Activated CD8-positive, alpha-beta memory T cell treated with anti-CD3 and anti-CD28 coated beads, Interleukin-2, amount 10 ng/mL, durations not matched to agents 7 days and 5 days (primary cell): ENCODE measurements around the gene MRPL57. TPM values are rescaled to one million over a fixed set of nuclear protein-coding genes. Genes with fewer than 3 reads are reported as not detected.
"Not testable (repeated sequence)": the region's sequence is repeated elsewhere in the genome, so short reads cannot be mapped to it uniquely, and the experiment has no call there.

Experiments used
- ATAC-seq: fragments of 150-1000 bp; cut with Tn5 transposase; one replicate; pipeline ENCODE4 v1.10.0; 2021; ENCODE audit warnings: moderate library complexity
- CTCF ChIA-PET: fragments of 350-600 bp; sonication (Branson Sonifier 250); formaldehyde crosslinking; loops from one replicate; lab custom pipeline; 2021; ENCODE audit warnings: antibody characterized with exemption; lab: Charles Lee
- DNase-seq: peaks from one replicate; pipeline ENCODE4 v3.0.0-alpha.2; 2020
- H3K27ac Mint-ChIP-seq: one replicate; pipeline ENCODE4 v1.8.0; 2021; ENCODE audit warnings: mild to moderate bottlenecking, mixed read lengths
- H3K27me3 Mint-ChIP-seq: one replicate; pipeline ENCODE4 v1.8.0; 2021; ENCODE audit warnings: mixed read lengths
- H3K36me3 Mint-ChIP-seq: one replicate; pipeline ENCODE4 v1.8.0; 2021; ENCODE audit warnings: mild to moderate bottlenecking, mixed read lengths
- H3K4me1 Mint-ChIP-seq: one replicate; pipeline ENCODE4 v1.8.0; 2021; ENCODE audit warnings: mixed read lengths
- H3K4me3 Mint-ChIP-seq: one replicate; pipeline ENCODE4 v1.8.0; 2021; ENCODE audit warnings: mild to moderate bottlenecking, moderate library complexity, mixed read lengths
- H3K9me3 Mint-ChIP-seq: one replicate; pipeline ENCODE4 v1.8.0; 2022; ENCODE audit warnings: low read depth, mixed read lengths
- total RNA-seq, 2 experiments: library from RNA; stranded (reverse); gene quantifications; one replicate each; pipeline ENCODE4 v1.2.3, GENCODE V29; 2021

The MRPL57 gene
- total RNA-seq: 10 to 100 TPM; 22.5 to 23.5 TPM

DNA sequence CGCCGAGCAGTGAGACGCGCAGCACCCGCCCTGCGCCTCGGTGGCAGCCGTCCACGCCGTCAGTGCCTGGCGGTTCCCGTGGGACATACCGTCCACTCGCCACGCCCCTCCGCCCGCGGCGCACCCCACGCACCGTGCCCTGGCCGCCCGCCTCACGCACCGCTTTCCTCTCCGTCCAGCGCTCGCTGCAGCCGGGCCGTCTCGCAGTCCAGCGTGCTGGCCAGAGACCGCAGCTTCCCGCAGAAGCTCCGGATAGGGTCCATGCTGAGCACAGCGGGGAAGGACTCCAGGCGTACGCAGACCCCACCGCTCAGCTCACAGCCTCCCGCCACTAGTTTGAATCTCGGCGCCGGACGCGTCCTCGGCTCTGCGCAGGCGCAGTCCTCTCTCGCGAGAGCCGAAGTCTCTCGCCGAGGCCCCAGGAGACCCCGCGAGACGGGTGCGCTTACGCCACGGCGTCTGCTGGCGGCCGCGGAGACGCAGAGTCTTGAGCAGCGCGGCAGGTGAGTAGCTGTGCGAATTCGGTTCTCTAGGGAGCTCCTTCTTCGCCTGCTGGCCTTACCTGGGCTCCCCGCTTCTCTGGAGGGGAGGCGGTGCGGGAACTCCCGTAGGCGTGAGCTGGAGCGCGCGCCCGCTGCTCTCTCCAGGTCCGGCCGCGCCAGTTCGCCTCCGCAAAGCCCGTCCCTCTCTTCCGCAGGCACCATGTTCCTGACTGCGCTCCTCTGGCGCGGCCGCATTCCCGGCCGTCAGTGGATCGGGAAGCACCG, at the start of gene MRPL57, which contains the start of gene SKA3:
TSS of gene MRPL57 (plus strand) at position 444 of the 767 bp plus-strand sequence. CDS start at position 703, 259 bp downstream.
TSS of gene SKA3 (minus strand) at position 338 of the 767 bp plus-strand sequence. CDS start at position 263, 75 bp downstream.
- peak within 1 kb of the TSS; percentile 99 for H3K4me3 Mint-ChIP-seq

DNA sequence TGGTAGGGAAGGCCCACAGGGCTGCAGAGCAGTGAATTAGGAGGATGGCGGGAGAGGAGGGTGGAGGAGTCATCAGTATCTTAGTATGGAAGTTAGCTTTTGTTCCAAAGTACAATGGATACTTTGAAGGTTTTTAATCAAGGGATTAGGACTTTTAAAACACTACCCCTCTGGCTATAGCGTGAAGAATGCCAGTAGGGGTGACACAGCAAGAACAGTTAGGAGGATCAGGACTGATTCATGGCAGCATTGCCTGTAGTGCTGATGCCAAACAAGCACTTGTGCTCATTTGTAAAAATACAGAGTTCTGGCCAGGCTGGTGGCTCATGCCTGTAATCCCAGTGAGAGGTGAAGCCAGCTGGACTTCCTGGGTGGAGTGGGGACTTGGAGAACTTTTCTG, 46.3 kb upstream of the MRPL57 start:
- ATAC-seq: no peak
- Mint-ChIP-seq H3K4me1 (no peaks in the 10 kb centered on the region), H3K4me3 (no peak overlapping the region), H3K36me3 (no peaks in the 10 kb centered on the region), H3K27me3 (peaks cover 16% of the 10 kb centered on the region), H3K27ac (no peak overlapping the region), H3K9me3 (no peaks in the 10 kb centered on the region)
- DNase-seq: no peak
- CTCF ChIA-PET: interaction anchor here (1.1 to 1.7 kb wide), 3 partner anchors 12 to 347 kb away, joined by 3 read pairs; no protein-coding TSS in a partner anchor

More for the DNA sequence above, at the start of gene MRPL57, which contains the start of gene SKA3:
- peak; percentile 96 for DNase-seq
- CTCF ChIA-PET: interaction anchor here (0.8 to 2.6 kb wide), 14 partner anchors 8 to 301 kb away, joined by 3 to 18 read pairs (median 4); partner anchors contain the start of genes XPO4 and ZDHHC20
- H3K4me1 Mint-ChIP-seq: peaks cover 37% of the 10 kb centered on the region
- H3K27ac Mint-ChIP-seq: peak within 1 kb of the TSS; percentile 97
- peaks cover 14% of the 10 kb centered on the region for H3K36me3 Mint-ChIP-seq
- no peaks in the 10 kb centered on the region for H3K9me3 Mint-ChIP-seq
- H3K27me3 Mint-ChIP-seq: no peaks in the 10 kb centered on the region
- peak; percentile 95 for ATAC-seq

DNA sequence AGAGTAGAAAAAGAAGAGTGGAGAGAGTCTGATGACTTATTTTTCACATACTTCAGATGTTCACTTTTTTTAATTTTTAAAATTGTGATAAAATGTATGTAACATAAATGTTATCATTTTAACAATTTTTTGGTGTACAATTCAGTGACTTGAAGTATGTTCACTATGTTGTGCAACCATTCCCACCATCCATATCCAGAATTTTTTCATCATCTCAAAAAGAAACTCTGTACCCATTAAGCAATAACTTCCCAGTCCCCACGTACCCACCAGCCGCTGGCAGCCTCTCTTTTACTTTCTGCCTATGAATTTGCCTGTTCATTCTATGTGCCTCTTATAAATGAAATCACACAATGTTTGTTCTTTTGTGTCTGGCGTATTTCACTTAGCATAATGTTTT, 43.4 kb upstream of the MRPL57 start:
- CTCF ChIA-PET: interaction anchor here (0.8 kb wide), 1 partner anchor 20 kb away, joined by 3 read pairs; no protein-coding TSS in a partner anchor
- no peak for ATAC-seq
- H3K9me3 Mint-ChIP-seq: no peaks in the 10 kb centered on the region
- DNase-seq: no peak
- peaks cover 20% of the 10 kb centered on the region for H3K27me3 Mint-ChIP-seq
- no peaks in the 10 kb centered on the region for H3K4me1 Mint-ChIP-seq
- no peak overlapping the region for H3K27ac Mint-ChIP-seq
- H3K36me3 Mint-ChIP-seq: no peaks in the 10 kb centered on the region
- no peak overlapping the region for H3K4me3 Mint-ChIP-seq

DNA sequence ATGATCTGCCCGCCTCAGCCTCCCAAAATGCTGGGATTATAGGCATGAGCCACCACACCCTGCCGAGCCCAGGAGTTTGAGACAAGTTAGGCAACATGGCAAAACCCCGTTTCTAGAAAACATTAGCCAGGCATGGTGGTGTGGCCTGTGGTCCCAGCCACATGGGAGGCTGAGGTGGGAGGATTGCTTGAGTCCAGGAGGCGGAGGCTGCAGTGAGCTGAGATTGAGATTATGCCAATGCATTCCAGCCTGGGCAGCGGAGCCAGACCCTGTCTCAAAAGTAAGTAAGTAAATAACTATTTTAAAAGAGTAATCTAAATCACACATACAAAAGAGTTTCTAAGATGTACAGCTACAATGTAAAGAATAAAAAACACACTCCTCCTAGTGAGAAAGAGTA, 42.0 kb upstream of the MRPL57 start:
- Mint-ChIP-seq H3K36me3 (no peaks in the 10 kb centered on the region), H3K9me3 (no peaks in the 10 kb centered on the region), H3K27ac (no peak overlapping the region), H3K4me1 (peaks cover 5% of the 10 kb centered on the region), H3K27me3 (peaks cover 24% of the 10 kb centered on the region), H3K4me3 (no peak overlapping the region)
- ATAC-seq (no peak), DNase-seq (no peak)
- CTCF ChIA-PET: no interaction called here

DNA sequence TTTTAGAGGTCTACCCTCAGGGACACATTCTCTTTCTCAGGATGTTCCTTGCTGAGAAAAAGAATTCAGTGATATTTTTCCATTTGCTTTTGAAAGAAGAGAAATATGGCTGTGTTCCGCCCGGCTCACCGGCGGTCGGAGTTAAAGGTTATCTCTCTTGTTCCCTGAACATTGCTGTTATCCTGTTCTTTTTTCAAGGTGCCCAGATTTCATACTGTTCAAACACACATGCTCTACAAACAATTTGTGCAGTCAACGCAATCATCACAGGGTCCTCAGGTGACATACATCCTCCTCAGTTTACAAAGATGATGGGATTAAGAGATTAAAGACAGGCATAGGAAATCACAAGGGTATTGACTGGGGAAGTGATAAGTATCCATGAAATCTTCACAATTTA, 40.6 kb upstream of the MRPL57 start:
- H3K27me3 Mint-ChIP-seq: peaks cover 24% of the 10 kb centered on the region
- DNase-seq, CTCF ChIA-PET, H3K4me3 Mint-ChIP-seq, H3K9me3 Mint-ChIP-seq, H3K27ac Mint-ChIP-seq, ATAC-seq, H3K36me3 Mint-ChIP-seq: not testable (repeated sequence)
- peaks cover 13% of the 10 kb centered on the region for H3K4me1 Mint-ChIP-seq

DNA sequence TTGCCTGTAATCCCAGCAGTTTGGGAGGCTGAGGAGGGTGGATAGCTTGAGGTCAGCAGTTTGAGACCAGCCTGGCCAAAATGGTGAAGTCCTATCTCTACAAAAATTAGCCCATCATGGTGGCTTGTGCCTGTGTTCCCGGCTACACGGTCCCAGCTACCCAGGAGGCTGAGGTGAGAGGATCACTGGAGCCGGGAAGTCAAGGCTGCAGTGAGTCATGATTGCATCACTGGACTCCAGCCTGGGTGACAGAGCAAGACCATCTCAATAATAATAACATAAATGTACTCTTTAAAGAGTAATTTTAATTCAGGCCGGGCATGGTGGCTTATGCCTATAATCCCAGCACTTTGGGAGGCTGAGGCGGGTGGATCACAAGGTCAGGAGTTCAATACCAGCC, 38.8 kb upstream of the MRPL57 start:
- Mint-ChIP-seq H3K4me1 (peaks cover 24% of the 10 kb centered on the region), H3K27me3 (peaks cover 21% of the 10 kb centered on the region), H3K36me3 (peaks cover 12% of the 10 kb centered on the region), H3K9me3 (no peaks in the 10 kb centered on the region), H3K27ac (no peak overlapping the region), H3K4me3 (no peak overlapping the region)
- ATAC-seq (no peak), DNase-seq (no peak)
- CTCF ChIA-PET: interaction anchor here (1.0 to 1.7 kb wide), 4 partner anchors 18 to 340 kb away, joined by 3 to 6 read pairs (median 3); no protein-coding TSS in a partner anchor

DNA sequence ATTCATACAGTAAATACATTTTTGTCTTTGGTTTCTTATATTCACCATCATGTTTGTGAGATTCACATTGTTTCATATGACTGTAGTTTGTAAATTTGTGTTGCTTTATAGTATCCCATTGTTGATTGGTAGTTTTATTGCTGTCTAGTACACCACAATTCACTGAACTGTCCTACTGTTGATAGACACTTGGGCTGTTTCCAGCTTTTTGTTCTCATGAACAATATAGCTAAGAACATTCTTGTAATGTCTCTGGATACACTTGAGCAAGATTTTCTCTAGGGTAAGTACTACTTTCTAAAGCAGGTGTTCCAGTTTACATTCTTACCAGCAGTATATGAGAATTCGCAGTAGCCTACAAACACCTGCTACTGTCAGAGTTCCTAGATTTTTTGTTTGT, 37.9 kb upstream of the MRPL57 start:
- peaks cover 13% of the 10 kb centered on the region for H3K27me3 Mint-ChIP-seq
- CTCF ChIA-PET: interaction anchor here (1.0 kb wide), 1 partner anchor 39 kb away, joined by 3 read pairs; no protein-coding TSS in a partner anchor
- ATAC-seq (no peak), DNase-seq (no peak)
- peaks cover 33% of the 10 kb centered on the region for H3K4me1 Mint-ChIP-seq
- no peaks in the 10 kb centered on the region for H3K9me3 Mint-ChIP-seq
- H3K27ac Mint-ChIP-seq: no peak overlapping the region
- H3K4me3 Mint-ChIP-seq: peak overlapping the region; percentile 33
- peaks cover 20% of the 10 kb centered on the region for H3K36me3 Mint-ChIP-seq

DNA sequence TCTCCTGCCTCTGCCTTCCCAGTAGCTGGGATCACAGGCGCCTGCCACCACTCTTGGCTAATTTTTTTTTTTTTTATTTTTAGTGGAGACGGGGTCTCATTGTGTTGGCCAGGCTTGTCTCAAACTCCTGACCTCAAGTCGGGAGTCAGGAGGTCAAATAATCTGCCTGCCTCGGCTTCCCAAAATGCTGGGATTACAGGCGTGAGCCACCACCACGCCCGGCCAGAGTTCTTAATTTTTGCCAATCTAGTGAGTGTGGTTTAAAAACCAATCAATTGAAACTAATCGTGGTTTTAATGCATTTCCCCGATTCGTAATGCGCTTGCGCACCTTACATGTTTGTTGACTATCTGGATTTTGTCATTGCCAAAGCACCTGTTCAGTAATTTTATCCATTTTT, 37.1 kb upstream of the MRPL57 start:
- Mint-ChIP-seq H3K4me1 (peaks cover 37% of the 10 kb centered on the region), H3K36me3 (peaks cover 23% of the 10 kb centered on the region), H3K27me3 (peaks cover 11% of the 10 kb centered on the region), H3K27ac (peak overlapping the region; percentile 97), H3K4me3 (peak overlapping the region; percentile 99), H3K9me3 (no peaks in the 10 kb centered on the region)
- DNase-seq (no peak), ATAC-seq (no peak)
- CTCF ChIA-PET: interaction anchor here (0.7 kb wide), 1 partner anchor 190 kb away, joined by 3 read pairs; no protein-coding TSS in a partner anchor

DNA sequence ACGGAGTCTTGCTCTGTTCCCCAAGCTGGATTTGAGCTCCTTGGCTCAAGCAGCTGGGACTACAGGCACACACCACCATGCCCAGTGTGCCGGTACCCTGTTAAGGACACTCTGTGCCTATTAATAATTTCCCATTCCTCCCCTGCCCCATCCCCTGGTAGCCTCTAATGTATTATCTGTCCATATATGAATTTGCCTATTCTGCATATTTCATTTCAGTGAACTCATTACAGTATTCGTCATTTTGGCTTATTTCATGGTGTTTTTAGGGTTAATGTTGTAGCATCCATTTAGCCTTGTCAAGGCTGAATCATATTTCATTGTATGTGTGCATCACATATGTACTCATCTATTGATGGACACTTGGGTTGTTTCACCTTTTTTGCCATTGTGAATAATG, 33.7 kb upstream of the MRPL57 start:
- Mint-ChIP-seq H3K4me1 (peaks cover 40% of the 10 kb centered on the region), H3K27ac (peak overlapping the region; percentile 41), H3K27me3 (peaks cover 4% of the 10 kb centered on the region), H3K9me3 (no peaks in the 10 kb centered on the region), H3K4me3 (peak overlapping the region; percentile 62), H3K36me3 (peaks cover 38% of the 10 kb centered on the region)
- ATAC-seq (no peak), DNase-seq (no peak)
- CTCF ChIA-PET: no interaction called here

DNA sequence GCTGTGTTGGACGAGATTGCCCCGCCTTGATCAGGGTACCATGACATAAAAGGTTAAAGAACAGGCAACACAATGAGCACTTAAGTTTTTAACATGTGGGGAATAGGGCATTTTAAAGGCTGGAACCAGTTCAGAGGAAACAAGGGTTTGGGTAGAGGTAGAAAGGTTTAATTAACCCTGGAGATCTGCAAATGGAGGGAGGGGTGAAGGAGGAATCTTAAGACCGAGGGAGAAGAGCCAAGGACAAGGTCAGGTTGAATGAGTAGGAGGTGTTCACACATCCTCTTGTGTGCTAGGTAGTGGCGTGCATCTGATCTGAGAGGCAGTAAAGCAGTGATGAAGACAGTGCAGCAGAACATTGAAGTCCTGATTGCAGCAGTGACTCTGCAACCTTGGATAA, 28.6 kb upstream of the MRPL57 start:
- no peak overlapping the region for H3K4me3 Mint-ChIP-seq

DNA sequence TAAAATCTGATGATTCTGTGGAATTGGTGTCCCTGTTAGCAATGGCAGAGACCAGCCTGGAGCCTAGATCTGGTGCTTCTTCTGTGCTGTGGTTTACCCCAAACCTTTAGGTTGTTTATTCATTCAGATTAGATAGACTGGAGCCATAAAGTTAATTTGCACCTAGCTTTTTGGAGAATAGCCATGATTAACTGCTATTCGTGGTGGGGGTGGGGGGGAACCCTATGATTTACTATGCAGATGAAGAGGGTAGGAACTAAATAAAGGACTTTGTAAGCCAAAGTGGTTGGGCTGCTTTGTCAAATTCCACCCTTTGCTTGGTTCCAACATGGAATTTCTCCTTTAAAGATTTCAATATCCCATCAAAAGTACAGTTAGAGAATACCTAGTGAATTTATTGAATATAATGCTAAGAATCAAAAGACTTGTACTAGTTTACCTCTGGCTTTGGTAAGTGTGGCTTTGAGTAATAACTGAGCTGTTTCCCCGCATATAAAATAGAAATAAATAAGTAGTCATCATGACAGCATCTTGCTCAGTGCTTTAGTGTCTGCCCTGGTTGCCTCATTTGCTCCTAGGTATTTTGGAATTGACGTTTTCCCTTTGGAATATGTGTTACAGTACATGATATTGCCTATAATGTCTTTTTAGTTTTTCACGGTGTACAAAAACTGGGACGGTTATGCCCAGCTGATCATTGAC, 27.8 kb upstream of the MRPL57 start:
- no peak for DNase-seq
- Mint-ChIP-seq H3K27me3 (no peaks in the 10 kb centered on the region), H3K4me1 (peaks cover 8% of the 10 kb centered on the region), H3K36me3 (peaks cover 28% of the 10 kb centered on the region), H3K9me3 (no peaks in the 10 kb centered on the region), H3K4me3 (no peak overlapping the region), H3K27ac (no peak overlapping the region)
- ATAC-seq: no peak
- CTCF ChIA-PET: interaction anchor here (0.6 to 1.3 kb wide), 3 partner anchors 29 to 328 kb away, joined by 3 read pairs; no protein-coding TSS in a partner anchor

More for the DNA sequence above, 28.6 kb upstream of the MRPL57 start:
- no peak for ATAC-seq
- Mint-ChIP-seq H3K9me3 (no peaks in the 10 kb centered on the region), H3K36me3 (peaks cover 30% of the 10 kb centered on the region), H3K27me3 (no peaks in the 10 kb centered on the region), H3K4me1 (peaks cover 17% of the 10 kb centered on the region), H3K27ac (peak overlapping the region; percentile 8)
- DNase-seq: no peak
- CTCF ChIA-PET: no interaction called here

DNA sequence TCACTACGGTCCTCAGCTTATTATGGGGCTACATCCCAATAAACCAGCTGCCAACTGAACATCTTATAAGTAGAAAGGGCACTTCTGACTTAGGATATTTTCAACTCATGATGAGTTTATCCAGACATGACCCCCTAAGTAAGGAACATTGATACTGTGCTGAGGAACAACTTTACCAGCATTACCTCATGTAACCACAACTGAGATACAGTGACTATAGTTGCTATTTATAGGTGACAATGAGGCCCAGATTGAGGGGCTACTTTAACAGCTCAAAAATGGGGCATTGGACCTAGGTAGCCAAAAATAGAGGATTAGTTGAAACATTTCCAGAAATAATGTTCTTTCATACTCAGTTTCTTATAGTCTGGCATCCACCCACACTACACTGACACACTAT, 26.9 kb upstream of the MRPL57 start:
- Mint-ChIP-seq H3K4me1 (peaks cover 4% of the 10 kb centered on the region), H3K9me3 (no peaks in the 10 kb centered on the region), H3K27ac (no peak overlapping the region), H3K27me3 (no peaks in the 10 kb centered on the region), H3K36me3 (peaks cover 33% of the 10 kb centered on the region), H3K4me3 (no peak overlapping the region)
- no peak for DNase-seq
- CTCF ChIA-PET: interaction anchor here (0.8 to 1.3 kb wide), 2 partner anchors 28 to 327 kb away, joined by 3 read pairs; no protein-coding TSS in a partner anchor
- peak; percentile 25 for ATAC-seq

DNA sequence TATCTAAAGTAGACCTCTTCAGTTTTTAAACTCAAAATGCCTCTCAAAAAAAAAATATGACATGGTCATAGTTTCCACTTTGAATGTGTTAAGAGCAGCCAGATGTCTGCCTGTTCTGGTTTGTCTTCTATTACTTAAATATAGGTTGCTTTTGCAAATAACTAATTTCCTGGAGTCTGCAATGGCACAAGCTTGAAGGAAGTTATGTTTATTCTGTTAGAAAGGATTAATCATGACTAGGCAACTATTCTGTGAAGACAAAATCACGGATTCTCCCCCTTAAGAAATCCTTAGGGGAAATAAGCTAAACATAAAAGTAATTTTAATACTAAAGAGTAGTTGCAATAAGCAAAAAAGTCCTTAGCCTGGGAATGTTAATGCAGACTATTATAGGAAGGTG, 26.4 kb upstream of the MRPL57 start:
- no peak overlapping the region for H3K4me3 Mint-ChIP-seq
- no peak overlapping the region for H3K27ac Mint-ChIP-seq
- ATAC-seq (no peak), DNase-seq (no peak)
- peaks cover 3% of the 10 kb centered on the region for H3K4me1 Mint-ChIP-seq
- H3K9me3 Mint-ChIP-seq: no peaks in the 10 kb centered on the region
- peaks cover 37% of the 10 kb centered on the region for H3K36me3 Mint-ChIP-seq
- no peaks in the 10 kb centered on the region for H3K27me3 Mint-ChIP-seq
- CTCF ChIA-PET: interaction anchor here (1.3 kb wide), 1 partner anchor 27 kb away, joined by 3 read pairs; no protein-coding TSS in a partner anchor
